GM18951 (cell line): Measurements from ENCODE around the gene ACKR4.
"Not testable (repeated sequence)": the region's sequence is repeated elsewhere in the genome, so short reads cannot be mapped to it uniquely, and the experiment has no call there.

Experiments used
- POLR2A ChIP-seq: IDR thresholded peaks from 4 replicates; pipeline ENCODE4 v1.6.1; 2011; ENCODE audit warnings: mild to moderate bottlenecking; ENCODE audit not compliant: insufficient read length, insufficient read depth; ENCODE audit errors: extremely low read depth
- in situ Hi-C: fragments of 300-500 bp; cut with MboI; formaldehyde crosslinking; loops from one replicate; pipeline ENCODE4 v1.12.0; 2022; ENCODE audit warnings: low sequenced_read_pairs, mixed read lengths, inconsistent platforms; ENCODE audit not compliant: unreplicated experiment

The ACKR4 gene

DNA sequence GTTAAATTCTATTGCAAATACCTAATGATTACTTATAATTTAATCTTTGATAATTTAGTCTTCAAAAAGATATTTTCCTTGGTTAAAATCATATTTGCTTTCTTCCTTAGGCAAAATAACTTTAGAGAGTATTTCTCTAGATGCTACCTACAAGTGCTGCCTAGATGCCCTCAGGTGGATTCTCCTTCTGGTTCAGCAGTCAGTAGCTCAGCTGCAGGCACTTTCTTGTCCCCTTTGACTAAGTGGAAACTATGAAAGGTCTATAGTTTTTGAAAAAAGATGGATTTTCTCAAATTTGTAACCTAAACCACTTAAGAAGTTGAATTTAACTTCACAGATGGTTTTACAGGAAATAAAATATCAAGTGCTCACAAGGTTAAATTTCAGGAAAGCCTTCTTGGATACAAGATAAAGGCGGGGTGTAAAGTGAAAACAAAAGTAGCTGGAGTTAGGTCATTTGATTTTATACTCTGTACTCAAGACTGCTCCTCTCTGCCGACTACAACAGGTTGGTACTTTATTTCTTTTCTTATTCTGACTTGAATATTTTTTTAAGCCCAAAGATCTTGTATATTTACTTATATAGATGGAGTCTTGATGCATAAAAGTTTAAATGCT lies at the start of gene ACKR4:
TSS of gene ACKR4 (plus strand) at position 455 of the 618 bp plus-strand sequence. CDS start 3,128 bp downstream, outside the sequence.
- in situ Hi-C loops = no loop called here
- TF ChIP-seq POLR2A = no peak

DNA sequence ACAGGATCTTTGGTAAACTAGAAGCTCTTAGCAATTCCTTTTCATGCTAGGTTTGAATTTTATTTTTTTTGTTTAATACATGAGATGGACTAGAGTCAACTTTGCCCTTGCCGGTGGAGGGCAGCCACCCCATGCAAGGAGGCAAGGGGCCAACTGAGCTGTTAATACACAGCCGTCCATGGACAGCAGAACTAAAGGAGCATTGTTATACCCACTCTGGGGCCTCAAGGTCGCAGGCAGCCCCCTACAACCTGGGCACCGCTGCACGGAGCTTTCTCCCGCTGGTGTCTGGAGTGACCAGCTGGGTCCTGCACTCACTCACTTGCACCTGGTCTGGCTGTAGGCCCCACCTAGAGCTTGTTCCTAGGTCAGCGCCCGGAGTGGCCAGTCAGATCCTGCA lies 47.9 kb upstream of the ACKR4 start:
- TF ChIP-seq POLR2A = no peak
- in situ Hi-C loops = no loop called here

DNA sequence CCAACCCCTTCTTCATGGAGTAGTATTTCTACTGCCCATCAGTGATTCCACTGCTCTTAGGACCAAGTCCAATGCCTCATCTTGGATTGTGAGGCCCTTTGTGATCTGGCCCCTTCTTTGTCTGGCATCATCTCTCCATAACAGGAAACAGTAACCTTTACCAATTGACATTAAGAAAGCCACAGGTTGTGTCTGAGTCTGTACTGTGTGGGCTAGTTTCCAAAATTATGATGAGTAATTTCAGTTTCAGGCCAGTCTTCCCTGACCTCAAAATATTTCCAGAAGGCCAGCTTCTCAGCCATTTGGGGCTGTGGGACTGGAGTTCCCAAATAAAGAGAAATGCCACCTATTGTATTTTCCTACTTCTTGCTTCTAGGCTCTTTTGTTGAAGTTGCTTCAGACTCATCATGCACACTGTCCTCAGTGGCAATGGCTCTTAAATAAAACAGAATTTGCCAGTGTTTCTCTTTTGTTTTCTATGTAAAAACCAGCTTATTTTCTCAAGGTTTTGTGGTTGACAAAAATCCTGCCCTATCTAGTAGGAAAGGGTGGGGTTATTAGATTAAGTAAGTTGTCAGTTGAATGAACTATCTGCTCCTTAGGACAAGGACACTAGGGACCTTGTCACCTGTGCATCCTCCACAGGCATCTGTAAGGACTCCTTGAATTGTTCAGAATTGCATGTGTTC lies 47.0 kb upstream of the ACKR4 start:
- no peak for TF ChIP-seq POLR2A
- in situ Hi-C loops = no loop called here

DNA sequence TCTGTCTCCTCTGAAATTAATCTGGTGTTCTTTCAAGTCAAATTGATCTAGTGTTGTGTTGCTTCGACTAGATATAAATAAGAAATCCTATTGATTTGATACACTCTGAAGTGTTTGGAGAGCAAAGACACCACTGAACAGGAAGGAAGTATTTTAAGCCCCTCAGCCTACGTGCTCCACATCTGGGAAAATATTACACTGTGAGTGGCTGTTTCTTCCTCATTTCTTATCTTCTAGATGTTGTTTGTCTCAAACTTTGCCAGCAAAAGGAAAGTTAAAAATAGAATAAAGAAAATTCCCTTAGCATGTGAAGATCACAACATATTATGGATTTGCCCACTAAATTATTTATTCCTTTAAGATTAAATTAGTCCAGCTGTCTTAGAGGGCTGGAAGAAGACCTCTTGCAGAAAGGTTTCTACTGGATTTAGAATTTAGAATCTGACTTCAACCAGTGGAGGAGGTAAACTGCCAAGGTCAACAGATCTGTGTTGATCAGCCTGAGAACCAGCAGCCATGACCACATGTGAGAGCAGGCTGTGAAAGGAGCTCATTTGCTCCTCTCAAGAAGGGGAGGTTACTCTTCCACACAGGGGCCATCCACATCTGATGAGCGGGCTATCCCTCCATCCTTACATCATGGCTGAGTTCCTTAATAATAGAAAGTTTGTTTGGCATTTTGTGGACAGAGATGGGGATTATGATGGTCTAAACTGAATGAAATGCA lies 46.3 kb upstream of the ACKR4 start:
- no peak for TF ChIP-seq POLR2A
- in situ Hi-C loops = no loop called here

DNA sequence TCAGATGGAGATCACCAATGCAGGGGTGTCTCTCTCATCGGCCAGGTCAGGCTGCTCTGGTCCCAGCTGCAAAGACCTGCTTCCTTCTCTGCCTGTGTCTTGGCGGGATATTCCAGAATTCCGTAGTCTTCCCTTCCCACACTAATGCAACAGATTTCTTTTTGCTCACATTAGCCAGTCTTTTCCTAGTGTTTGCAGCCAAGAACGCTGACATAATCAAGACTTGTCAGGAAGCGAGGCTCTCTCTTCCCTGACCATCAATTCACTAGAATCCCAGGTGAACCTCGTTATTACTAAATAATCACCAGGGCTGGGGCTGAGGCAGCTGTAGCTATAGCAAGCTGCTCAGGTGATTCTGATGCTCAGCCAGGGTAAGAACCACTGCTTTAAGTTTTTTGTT lies 43.2 kb upstream of the ACKR4 start:
- in situ Hi-C loops = no loop called here
- no peak for TF ChIP-seq POLR2A

DNA sequence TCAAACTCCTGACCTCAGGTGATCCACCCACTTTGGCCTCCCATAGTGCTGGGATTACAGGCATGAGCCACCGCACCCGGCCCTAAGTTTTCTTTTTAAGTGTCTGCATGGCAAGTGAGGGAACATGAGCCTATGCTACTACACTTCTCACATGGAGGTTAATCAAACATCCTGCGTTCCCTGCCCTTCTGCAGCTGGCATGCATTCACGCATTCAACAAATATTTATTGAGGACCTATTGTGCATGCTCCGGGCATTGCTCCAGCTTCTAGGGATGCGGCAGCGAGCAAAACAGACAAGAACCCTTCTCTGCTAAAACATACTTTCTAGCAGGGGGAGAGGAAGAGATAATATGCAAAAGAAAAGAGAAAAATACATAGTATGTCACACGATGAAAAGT lies 42.6 kb upstream of the ACKR4 start:
- no peak for TF ChIP-seq POLR2A
- in situ Hi-C loops = no loop called here

DNA sequence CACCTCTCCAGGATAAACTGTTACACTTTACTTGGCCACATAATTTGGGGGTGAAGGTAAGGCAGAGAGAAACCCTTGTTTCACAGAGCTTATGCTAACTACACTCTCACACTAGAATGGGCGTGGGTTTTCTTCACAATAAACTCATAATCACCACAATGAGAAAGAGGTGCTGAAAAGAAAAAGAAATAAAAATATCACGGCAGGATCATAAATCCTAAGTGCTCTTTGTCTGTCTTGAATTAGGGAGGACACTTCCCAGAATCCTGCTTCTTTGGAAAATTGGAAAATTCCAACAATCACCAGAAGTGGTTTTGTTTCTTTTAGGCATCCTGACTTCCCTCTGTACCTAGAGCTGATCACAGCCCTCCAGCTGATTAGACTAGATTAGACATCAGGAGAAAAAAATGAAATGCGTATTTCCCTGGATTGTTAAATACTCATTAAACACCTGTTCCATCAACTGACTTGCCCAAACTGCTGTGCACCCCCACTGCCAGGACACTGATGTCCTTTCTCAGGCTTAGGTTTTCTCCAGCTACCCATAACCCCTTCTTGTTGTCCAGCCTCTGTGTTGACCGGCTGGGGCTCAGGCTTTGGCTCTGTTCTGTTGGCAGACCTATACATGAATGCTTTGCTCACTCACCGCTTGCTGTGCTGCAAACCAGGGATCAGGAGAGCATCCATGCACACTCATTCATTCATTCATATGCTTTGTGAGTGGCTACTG lies 41.6 kb upstream of the ACKR4 start:
- TF ChIP-seq POLR2A = no peak
- in situ Hi-C loops = no loop called here

DNA sequence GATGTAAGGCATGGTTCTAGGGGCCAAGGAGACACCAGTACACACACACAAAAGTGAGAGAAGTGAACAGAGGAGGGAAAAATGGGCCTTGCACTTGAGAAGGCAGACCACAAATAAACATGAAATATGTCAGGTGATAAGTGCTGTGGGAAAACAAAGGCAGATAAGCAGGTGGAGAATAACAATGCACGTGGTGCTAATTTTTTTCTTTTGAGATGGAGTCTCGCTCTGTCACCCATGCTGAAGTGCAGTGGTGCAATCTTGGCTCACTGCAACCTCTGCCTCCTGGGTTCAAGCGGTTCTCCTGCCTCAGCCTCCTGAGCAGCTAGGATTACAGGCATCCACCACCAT lies 41.1 kb upstream of the ACKR4 start:
- in situ Hi-C loops = not testable (repeated sequence)

DNA sequence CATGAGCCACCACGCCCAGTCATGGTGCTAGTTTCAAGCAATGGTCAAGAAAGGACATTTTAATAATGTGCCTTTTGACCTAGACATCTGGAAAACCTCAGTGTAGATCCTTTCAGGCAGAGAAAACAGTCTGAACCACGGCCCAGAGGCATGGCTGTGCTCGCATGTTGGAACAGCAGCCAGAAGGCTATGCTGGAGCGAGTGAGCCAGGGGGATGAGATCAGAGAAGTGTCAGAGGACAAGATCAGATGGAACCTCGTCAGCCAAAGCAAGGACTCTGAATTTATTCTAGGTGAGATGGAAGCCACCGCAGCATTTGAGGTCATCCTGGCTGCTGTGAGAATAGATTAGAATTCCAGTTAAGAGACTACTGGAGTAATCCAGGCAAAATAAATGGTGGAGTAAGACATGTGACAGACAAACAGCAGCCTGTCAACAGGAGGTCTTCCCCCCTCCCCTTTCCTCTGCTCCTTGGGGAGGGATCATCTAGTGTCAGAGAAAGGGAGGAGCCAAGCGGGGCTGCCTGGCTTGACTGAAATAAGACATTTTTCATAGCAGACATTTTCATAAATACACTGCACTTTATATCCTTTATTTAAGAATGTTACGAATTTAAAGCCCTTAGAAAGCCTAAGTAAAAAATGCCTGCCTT lies 40.4 kb upstream of the ACKR4 start:
- TF ChIP-seq POLR2A = no peak
- in situ Hi-C loops = no loop called here

DNA sequence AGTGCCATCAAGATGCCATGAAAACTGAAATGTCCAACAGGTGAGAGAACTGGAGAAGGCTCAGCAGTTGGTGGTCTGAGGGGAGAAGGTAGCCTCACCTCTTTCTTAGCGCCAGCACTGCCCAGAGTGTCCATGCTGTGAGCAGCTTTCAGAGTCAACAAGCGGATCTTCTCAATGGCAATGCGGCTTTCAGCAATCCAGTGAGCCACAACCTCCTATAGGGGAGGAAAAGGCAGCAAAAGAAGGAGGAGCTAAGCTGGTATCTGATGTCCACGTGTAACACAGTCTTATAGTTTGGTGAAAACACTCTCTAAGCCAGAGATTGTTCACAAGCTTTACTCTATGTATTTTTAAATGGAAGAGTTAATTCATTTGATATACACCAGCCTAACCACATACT lies 36.1 kb upstream of the ACKR4 start:
- no peak for TF ChIP-seq POLR2A
- in situ Hi-C loops = no loop called here

DNA sequence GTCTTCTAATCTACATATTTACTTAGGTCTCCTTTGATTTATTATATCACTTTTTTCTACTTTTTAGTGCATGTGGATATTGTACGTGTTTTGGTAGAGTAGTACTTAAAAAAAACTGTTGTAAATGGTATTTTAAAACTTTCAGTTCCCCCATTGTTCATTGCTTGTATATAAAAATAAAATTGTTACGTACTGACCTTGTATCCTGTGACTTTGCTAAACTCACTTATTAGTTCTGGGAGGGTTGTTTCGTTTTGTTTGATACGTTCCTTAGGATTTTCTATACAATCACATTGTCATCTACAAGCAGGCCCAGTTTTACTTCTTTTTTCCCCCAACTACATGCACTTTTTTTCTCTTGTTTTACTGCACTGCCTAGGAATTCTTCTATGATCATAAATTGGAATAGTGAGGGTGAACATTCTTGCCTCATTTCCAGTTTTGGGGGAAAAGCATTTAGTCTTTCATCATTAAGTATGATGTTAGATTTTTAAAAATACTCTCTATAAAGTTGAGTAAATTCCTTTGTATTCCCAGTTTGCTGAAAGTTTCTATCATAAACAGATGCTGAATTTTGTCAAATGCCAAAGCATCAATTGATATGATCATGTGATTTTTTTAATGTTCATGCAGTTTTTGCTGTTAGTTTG lies 33.5 kb upstream of the ACKR4 start:
- TF ChIP-seq POLR2A = no peak
- in situ Hi-C loops = no loop called here

DNA sequence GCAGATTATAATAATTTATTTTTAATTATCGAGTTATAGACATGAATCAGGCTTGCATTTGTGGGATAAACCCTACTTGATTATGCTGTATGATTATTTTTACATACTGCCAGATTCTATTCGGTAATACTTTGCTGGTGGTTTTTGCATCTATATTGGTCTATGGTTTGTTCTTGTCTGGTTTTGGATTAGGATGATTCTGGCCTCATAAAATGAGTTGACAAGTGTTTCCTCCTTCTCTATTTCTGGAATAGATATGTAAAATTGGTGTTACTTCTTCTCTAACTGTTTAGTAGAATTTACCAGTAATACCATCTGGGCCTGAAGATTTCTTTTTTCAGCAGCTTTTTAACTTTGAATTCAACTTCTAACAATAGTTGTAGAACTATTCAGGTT lies 33.0 kb upstream of the ACKR4 start:
- no peak for TF ChIP-seq POLR2A
- in situ Hi-C loops = no loop called here

DNA sequence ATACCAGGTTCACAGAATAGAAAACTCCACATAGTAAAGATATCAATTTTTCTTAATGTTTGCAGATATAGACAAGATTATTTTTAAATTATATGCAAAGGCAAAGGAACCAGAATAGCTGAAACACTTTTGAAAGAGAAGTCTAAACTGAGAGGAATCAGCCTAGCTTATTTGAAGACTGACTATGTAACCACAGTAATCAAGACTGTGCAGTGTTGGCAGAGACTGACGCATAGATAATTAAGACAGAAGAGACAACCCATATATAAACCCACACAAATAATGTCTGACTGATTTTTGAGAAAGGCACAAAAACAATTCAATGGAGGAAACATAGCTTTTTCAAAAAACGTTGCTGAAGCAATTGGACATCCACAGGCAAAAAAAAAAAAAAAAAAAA lies 28.6 kb upstream of the ACKR4 start:
- in situ Hi-C loops = no loop called here
- no peak for TF ChIP-seq POLR2A
